Fibroblast of skin of scalp (primary cell): ENCODE data around the gene SRSF5.
"Not testable (repeated sequence)": the region's sequence is repeated elsewhere in the genome, so short reads cannot be mapped to it uniquely, and the experiment has no call there.

Source experiments
- DNase-seq: peaks from one replicate; pipeline ENCODE4 v3.0.0-alpha.2; 2013

Gene SRSF5

GRCh38 chr14:69811227-69811867, 44.4 kb downstream of the SRSF5 start:
- no peak for DNase-seq

- no peak for DNase-seq
These were observed 44.9 kb downstream of the SRSF5 start for GRCh38 chr14:69811868-69812252.

- DNase-seq: no peak
These were observed 45.8 kb downstream of the SRSF5 start for GRCh38 chr14:69812711-69813110.

- not testable (repeated sequence) for DNase-seq
These were observed 46.4 kb downstream of the SRSF5 start for GRCh38 chr14:69813346-69813745.

- DNase-seq: no peak
These were observed 47.5 kb downstream of the SRSF5 start for GRCh38 chr14:69814397-69814796.

- no peak for DNase-seq
These were observed 48.6 kb downstream of the SRSF5 start for GRCh38 chr14:69815556-69815955.

- no peak for DNase-seq
These were observed 49.3 kb downstream of the SRSF5 start for GRCh38 chr14:69816216-69816615.

- DNase-seq: peak; percentile 63
These were observed 51.8 kb downstream of the SRSF5 start for GRCh38 chr14:69818758-69819191.

GRCh38 chr14:69819607-69820006, 52.7 kb downstream of the SRSF5 start:
- DNase-seq: no peak

- DNase-seq: no peak
These were observed 54.0 kb downstream of the SRSF5 start for GRCh38 chr14:69820991-69821390.
